Measurements from ENCODE around the gene CAV3.
A peak's percentile ranks its signal among the peaks of the same experiment; 100 is the strongest.
"Not testable (repeated sequence)": the region's sequence is repeated elsewhere in the genome, so short reads cannot be mapped to it uniquely, and the experiment has no call there.

The CAV3 gene

GRCh38 chr3:8733332-8734094 is at the start of gene CAV3:
Gene CAV3 (plus strand): TSS chr3:8733802. CDS start chr3:8733877, 75 bp downstream.
- Histone ChIP-seq H3K27ac (no peak within 1 kb of the TSS), H4K20me1 (no peaks in the 10 kb centered on the region), H3K9me3 (no peaks in the 10 kb centered on the region), H3K4me2 (no peak within 1 kb of the TSS), H3K4me3 (no peak within 1 kb of the TSS), H3K9ac (no peak within 1 kb of the TSS), H3K4me1 (no peaks in the 10 kb centered on the region), H3K36me3 (no peaks in the 10 kb centered on the region), H3K27me3 (no peaks in the 10 kb centered on the region)
- no peak for TF ChIP-seq Cebpa-rat (IDR thresholded peaks at IDR 0.05)

- H3K27ac ChIP-seq, H3K4me3 ChIP-seq, H3K9me3 ChIP-seq, H3K27me3 ChIP-seq, H3K9ac ChIP-seq, H3K4me2 ChIP-seq, H4K20me1 ChIP-seq, H3K4me1 ChIP-seq, H3K36me3 ChIP-seq: not testable (repeated sequence)
Measured at GRCh38 chr3:8684992-8685391, 48.6 kb upstream of the CAV3 start.

- not testable (repeated sequence) for H4K20me1 ChIP-seq, H3K36me3 ChIP-seq, H3K4me3 ChIP-seq, H3K4me2 ChIP-seq, H3K27ac ChIP-seq, H3K9ac ChIP-seq, H3K9me3 ChIP-seq, H3K4me1 ChIP-seq, H3K27me3 ChIP-seq
Measured at GRCh38 chr3:8691295-8691694, 42.3 kb upstream of the CAV3 start.

GRCh38 chr3:8702560-8702959 is 31.0 kb upstream of the CAV3 start:
- Histone ChIP-seq H3K9me3 (peaks cover 53% of the 10 kb centered on the region), H3K4me2 (no peak overlapping the region), H4K20me1 (no peaks in the 10 kb centered on the region), H3K27ac (no peak overlapping the region), H3K36me3 (no peaks in the 10 kb centered on the region), H3K4me1 (no peaks in the 10 kb centered on the region), H3K4me3 (no peak overlapping the region), H3K9ac (no peak overlapping the region), H3K27me3 (no peaks in the 10 kb centered on the region)
- TF ChIP-seq Cebpa-rat (IDR thresholded peaks at IDR 0.05) = no peak

- H3K4me2 ChIP-seq = no peak overlapping the region
- no peaks in the 10 kb centered on the region for H4K20me1 ChIP-seq
- no peak overlapping the region for H3K4me3 ChIP-seq
- no peak overlapping the region for H3K9ac ChIP-seq
- H3K27me3 ChIP-seq = no peaks in the 10 kb centered on the region
- TF ChIP-seq Cebpa-rat (IDR thresholded peaks at IDR 0.05) = no peak
- H3K36me3 ChIP-seq = no peaks in the 10 kb centered on the region
- H3K4me1 ChIP-seq = peaks cover 13% of the 10 kb centered on the region
- H3K27ac ChIP-seq = no peak overlapping the region
- peaks cover 22% of the 10 kb centered on the region for H3K9me3 ChIP-seq
Measured at GRCh38 chr3:8705575-8705974, 28.0 kb upstream of the CAV3 start.

- no peaks in the 10 kb centered on the region for H3K36me3 ChIP-seq
- H3K27me3 ChIP-seq = no peaks in the 10 kb centered on the region; the same call in 1 of the 2 replicates
- H3K4me3 ChIP-seq = no peak overlapping the region
- peaks cover 29% of the 10 kb centered on the region for H3K4me1 ChIP-seq
- no peaks in the 10 kb centered on the region for H4K20me1 ChIP-seq
- no peak overlapping the region for H3K9ac ChIP-seq
- no peak for TF ChIP-seq Cebpa-rat (IDR thresholded peaks at IDR 0.05)
- H3K4me2 ChIP-seq = no peak overlapping the region
- H3K9me3 ChIP-seq = peaks cover 9% of the 10 kb centered on the region
- H3K27ac ChIP-seq = no peak overlapping the region
Measured at GRCh38 chr3:8709287-8709686, 24.3 kb upstream of the CAV3 start.

- no peak overlapping the region for H3K9ac ChIP-seq
- H3K9me3 ChIP-seq = peaks cover 9% of the 10 kb centered on the region
- H3K27me3 ChIP-seq = no peaks in the 10 kb centered on the region; the same call in 1 of the 2 replicates
- peaks cover 29% of the 10 kb centered on the region for H3K4me1 ChIP-seq
- no peaks in the 10 kb centered on the region for H4K20me1 ChIP-seq
- no peaks in the 10 kb centered on the region for H3K36me3 ChIP-seq
- no peak overlapping the region for H3K27ac ChIP-seq
- H3K4me3 ChIP-seq = no peak overlapping the region
- no peak for TF ChIP-seq Cebpa-rat (IDR thresholded peaks at IDR 0.05)
- no peak overlapping the region for H3K4me2 ChIP-seq
Measured at GRCh38 chr3:8709801-8710507, 23.6 kb upstream of the CAV3 start.

GRCh38 chr3:8712045-8712907 is 21.3 kb upstream of the CAV3 start:
- Histone ChIP-seq H3K4me2 (peak overlapping the region; percentile 44), H3K27me3 (no peaks in the 10 kb centered on the region; the same call in 1 of the 2 replicates)

GRCh38 chr3:8712908-8713255 is 20.7 kb upstream of the CAV3 start:
- Histone ChIP-seq H3K9ac (no peak overlapping the region), H3K4me1 (peaks cover 29% of the 10 kb centered on the region), H3K27ac (0 out of 2 replicates have a peak overlapping the region, but pooled peaks have one; percentile 37), H3K27me3 (no peaks in the 10 kb centered on the region; the same call in 1 of the 2 replicates), H3K4me2 (peak overlapping the region; percentile 44), H4K20me1 (no peaks in the 10 kb centered on the region), H3K9me3 (no peaks in the 10 kb centered on the region), H3K36me3 (no peaks in the 10 kb centered on the region), H3K4me3 (no peak overlapping the region)
- TF ChIP-seq Cebpa-rat (IDR thresholded peaks at IDR 0.05) = no peak

More at GRCh38 chr3:8712045-8712907, 21.3 kb upstream of the CAV3 start:
- Histone ChIP-seq H3K9ac (no peak overlapping the region), H4K20me1 (no peaks in the 10 kb centered on the region), H3K27ac (peak overlapping the region; percentile 37; the same call in 1 of the 2 replicates), H3K36me3 (no peaks in the 10 kb centered on the region), H3K4me3 (no peak overlapping the region), H3K9me3 (no peaks in the 10 kb centered on the region), H3K4me1 (peaks cover 29% of the 10 kb centered on the region)
- TF ChIP-seq Cebpa-rat (IDR thresholded peaks at IDR 0.05) = no peak
